T47D (cell line): ENCODE measurements around the gene SLC38A9.
A peak's percentile ranks its signal among the peaks of the same experiment; 100 is the strongest.
"Not testable (repeated sequence)": the region's sequence is repeated elsewhere in the genome, so short reads cannot be mapped to it uniquely, and the experiment has no call there.

Source experiments
- DNase-seq, 2 experiments: peaks; one replicate each; pipeline versions ENCODE4 v3.0.0 to v3.0.0-alpha.2; 2011 to 2012; ENCODE audit warnings: low read depth in 1 of 2, low spot score in 1 of 2
- JUND ChIP-seq: IDR thresholded peaks from 2 replicates; pipeline ENCODE4 v1.6.1; 2012; ENCODE audit warnings: low read depth
- in situ Hi-C: cut with HindIII; loops from 2 replicates; pipeline ENCODE4 v1.10.0; 2016; ENCODE audit warnings: low sequenced_read_pairs, low pct_unique_long_range_greater_than_20kb

The SLC38A9 gene, protein sequence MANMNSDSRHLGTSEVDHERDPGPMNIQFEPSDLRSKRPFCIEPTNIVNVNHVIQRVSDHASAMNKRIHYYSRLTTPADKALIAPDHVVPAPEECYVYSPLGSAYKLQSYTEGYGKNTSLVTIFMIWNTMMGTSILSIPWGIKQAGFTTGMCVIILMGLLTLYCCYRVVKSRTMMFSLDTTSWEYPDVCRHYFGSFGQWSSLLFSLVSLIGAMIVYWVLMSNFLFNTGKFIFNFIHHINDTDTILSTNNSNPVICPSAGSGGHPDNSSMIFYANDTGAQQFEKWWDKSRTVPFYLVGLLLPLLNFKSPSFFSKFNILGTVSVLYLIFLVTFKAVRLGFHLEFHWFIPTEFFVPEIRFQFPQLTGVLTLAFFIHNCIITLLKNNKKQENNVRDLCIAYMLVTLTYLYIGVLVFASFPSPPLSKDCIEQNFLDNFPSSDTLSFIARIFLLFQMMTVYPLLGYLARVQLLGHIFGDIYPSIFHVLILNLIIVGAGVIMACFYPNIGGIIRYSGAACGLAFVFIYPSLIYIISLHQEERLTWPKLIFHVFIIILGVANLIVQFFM

GRCh38 chr5:55712023-55712859, at the start of gene SLC38A9:
SLC38A9 (minus strand) TSS chr5:55712324; CDS start chr5:55697958, 14,366 bp downstream.
- peak; percentile 90 to 94 for DNase-seq
- no peak for TF ChIP-seq JUND
- in situ Hi-C loops, result no loop called here

DNA sequence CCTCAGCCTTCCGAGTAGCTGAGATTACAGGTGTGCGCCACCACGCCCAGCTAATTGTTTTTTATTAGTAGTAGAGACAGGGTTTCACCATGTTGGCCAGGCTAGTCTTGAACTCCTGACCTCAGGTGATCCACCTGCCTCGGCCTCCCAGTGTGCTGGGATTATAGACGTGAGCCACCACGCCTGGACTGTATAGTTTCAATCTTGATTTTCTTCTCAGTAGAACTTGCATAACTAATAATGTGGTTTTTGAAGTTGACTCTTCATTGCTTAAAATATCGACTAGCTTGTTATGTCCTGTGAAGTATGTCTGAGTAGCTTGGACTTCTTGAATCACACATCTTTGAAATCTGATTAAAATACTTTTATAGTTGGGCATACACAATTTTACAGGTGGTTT, 49.6 kb upstream of the SLC38A9 start:
- DNase-seq, in situ Hi-C loops: not testable (repeated sequence)

DNA sequence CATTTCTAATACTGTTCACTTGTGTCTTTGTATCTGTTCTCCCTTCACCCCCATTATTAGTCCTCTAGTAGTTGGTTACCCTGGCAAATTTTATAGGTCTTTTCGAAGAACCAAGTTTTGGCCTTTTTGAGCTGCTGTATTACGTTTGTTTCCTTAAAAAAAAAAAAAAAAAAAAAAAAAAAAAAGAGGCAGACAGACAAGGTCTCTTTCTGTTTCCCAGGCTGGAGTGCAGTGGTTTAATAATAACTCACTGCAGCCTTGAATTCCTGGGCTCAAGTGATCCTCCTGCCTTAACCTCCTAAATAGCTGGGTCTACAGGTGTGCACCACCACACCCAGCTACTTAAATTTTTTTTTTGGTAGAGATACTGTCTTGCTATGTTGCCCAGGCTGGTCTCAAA, 46.6 kb upstream of the SLC38A9 start:
- DNase-seq, result no peak
- in situ Hi-C loops, result no loop called here
- no peak for TF ChIP-seq JUND

GRCh38 chr5:55758231-55758630, 46.1 kb upstream of the SLC38A9 start:
- TF ChIP-seq JUND, result no peak
- in situ Hi-C loops, result no loop called here
- no peak for DNase-seq

- in situ Hi-C loops, result no loop called here
- no peak for TF ChIP-seq JUND
- DNase-seq, result no peak
Observed at GRCh38 chr5:55750499-55750898, 38.4 kb upstream of the SLC38A9 start.

GRCh38 chr5:55750063-55750462, 37.9 kb upstream of the SLC38A9 start:
- in situ Hi-C loops, result no loop called here
- no peak for DNase-seq
- TF ChIP-seq JUND, result no peak

GRCh38 chr5:55749387-55749786, 37.3 kb upstream of the SLC38A9 start:
- TF ChIP-seq JUND, result no peak
- in situ Hi-C loops, result no loop called here
- DNase-seq, result no peak

DNA sequence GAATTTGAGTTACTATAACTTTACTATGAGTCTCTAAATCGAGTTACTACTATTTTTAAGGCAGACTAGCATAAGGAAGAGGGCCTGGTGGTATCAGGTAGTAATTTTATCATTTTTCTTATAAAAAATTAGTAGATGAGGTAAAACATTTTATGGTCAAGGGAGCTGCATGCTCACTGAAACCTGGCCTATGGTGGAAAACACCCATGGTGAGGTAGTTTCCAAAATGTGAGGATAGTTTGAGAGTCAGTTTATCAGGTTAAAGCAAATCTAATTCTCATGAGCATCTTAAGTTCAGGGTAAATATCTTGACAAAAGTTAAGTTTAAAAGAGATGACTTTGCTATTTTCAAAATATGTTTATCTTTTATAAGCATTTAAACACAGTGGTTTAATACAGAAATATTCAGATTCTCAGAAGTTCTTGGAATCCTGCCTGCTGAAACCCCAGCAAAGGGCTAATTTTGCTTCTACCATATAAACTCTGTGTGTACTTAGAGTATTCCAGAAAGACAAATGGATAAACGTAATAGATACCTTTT, 35.7 kb upstream of the SLC38A9 start:
- TF ChIP-seq JUND, result no peak
- in situ Hi-C loops, result no loop called here
- DNase-seq, result no peak

DNA sequence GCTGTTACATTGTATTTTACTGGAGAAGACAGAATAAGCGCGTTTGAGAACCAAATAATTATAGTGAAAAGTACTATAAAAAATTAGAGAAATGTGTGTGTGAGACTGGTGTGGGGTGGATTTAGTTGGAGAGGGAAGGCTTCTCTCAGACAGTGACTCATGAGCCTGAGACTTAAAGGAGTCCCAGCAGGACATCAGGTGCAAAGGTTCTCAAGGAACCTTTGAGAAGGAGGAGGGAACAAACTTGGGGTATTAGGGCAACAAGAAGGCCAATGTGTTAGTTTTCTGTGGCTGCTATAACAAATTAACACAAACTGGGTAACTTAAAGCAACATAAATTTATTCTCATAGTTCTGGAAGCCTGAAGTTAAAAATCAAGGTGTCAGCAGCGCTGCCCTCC, 30.7 kb upstream of the SLC38A9 start:
- TF ChIP-seq JUND, result no peak
- no peak for DNase-seq
- in situ Hi-C loops, result no loop called here

GRCh38 chr5:55737793-55738192, 25.7 kb upstream of the SLC38A9 start, which contains the start of gene DDX4:
DDX4 (plus strand) TSS chr5:55738061; CDS start chr5:55738964, 903 bp downstream.
- in situ Hi-C loops, result no loop called here
- no peak for TF ChIP-seq JUND
- DNase-seq, result no peak

GRCh38 chr5:55734658-55735057, 22.5 kb upstream of the SLC38A9 start:
- in situ Hi-C loops, result no loop called here
- no peak for DNase-seq
- no peak for TF ChIP-seq JUND

GRCh38 chr5:55732585-55732984, 20.5 kb upstream of the SLC38A9 start:
- TF ChIP-seq JUND, result no peak
- in situ Hi-C loops, result no loop called here
- no peak for DNase-seq

DNA sequence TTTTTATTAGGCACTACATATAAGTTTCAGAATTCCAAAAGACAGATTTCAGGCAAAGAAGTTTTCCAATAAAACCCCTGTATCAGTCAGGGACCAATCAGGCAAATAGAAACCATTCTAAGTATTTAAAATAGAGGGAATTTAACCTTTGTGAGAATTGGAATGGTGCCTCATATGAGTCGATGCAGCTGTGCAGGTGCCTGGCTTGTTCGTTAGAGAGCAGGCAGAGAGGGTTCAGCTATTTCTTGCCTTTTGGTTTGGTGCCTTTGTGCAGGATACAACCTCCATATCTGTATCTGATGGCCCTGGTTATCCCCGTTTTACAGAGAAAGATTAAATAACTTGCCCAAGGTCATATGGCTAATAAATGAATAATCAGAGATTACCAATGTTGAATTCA, 19.7 kb upstream of the SLC38A9 start:
- in situ Hi-C loops, result no loop called here
- TF ChIP-seq JUND, result no peak

More for the DNA sequence above, 19.7 kb upstream of the SLC38A9 start:
- DNase-seq, result no peak
